ENCODE results near the gene CREB3L2. TPM values are rescaled to one million over a fixed set of nuclear protein-coding genes. Genes with fewer than 3 reads are reported as not detected.

CREB3L2 gene
- total and polyA plus RNA-seq, 7 donors, result 2.2 to 14.7 (median 6.7) TPM

DNA sequence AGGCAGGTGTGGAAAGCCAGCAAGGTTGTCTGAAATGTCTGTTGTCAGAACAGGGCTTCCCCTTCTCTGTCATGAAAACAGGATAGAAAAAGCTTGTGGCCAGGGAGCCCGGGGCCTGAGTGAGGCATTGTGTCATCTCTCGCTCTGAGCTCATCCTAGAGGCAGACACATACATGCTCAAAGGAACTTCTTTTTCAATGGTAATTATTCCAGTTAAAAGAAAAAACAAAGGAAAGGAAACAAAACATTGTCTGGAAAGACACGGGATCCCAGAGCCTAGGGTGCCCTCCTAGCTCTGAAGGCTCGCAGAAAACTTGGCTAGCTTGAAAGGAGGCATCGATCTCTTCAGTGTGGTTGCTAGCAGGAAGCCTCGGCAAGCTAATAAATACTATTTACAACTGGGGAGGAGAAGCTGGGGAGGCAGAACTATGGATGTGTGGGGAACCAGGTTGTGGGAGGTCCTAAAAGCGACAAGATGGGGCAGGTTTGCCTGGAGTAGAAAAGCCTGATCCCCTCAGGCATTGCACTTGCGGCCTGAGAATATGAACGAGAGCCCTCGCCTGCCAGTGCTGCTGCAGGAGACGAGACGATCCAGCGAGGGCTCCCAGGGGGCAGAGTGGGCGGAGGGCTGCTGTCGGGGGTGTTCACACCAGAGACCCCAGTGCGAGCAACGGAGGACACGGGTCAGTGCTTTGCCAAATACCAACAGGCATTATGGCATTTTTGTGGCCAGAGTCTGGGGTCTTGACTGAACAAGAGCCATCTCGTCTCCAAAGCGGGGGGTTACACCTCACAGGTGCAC, 122.3 kb downstream of the CREB3L2 start:
- no peaks in the 10 kb centered on the region for H3K27me3 ChIP-seq (ENCODE audit: insufficient read depth in 3 of 3, low read length in 2 of 3)
- H3K4me1 ChIP-seq, result peaks cover 9% of the 10 kb centered on the region
- H3K4me3 ChIP-seq, result no peak overlapping the region
- WGBS, 3 donors, result 71 to 81% (median 74%) methylated on average over 20 of the region's 20 CpGs
- DNase-seq, result peak; percentile 29 to 50
- TF ChIP-seq, protein P1, sequence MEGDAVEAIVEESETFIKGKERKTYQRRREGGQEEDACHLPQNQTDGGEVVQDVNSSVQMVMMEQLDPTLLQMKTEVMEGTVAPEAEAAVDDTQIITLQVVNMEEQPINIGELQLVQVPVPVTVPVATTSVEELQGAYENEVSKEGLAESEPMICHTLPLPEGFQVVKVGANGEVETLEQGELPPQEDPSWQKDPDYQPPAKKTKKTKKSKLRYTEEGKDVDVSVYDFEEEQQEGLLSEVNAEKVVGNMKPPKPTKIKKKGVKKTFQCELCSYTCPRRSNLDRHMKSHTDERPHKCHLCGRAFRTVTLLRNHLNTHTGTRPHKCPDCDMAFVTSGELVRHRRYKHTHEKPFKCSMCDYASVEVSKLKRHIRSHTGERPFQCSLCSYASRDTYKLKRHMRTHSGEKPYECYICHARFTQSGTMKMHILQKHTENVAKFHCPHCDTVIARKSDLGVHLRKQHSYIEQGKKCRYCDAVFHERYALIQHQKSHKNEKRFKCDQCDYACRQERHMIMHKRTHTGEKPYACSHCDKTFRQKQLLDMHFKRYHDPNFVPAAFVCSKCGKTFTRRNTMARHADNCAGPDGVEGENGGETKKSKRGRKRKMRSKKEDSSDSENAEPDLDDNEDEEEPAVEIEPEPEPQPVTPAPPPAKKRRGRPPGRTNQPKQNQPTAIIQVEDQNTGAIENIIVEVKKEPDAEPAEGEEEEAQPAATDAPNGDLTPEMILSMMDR (IDR thresholded peaks at IDR 0.05), result no peak
- H3K9me3 ChIP-seq, result no peaks in the 10 kb centered on the region
- intact Hi-C loops (cut with DNase I), result no loop called here
- H3K27ac ChIP-seq, result peak overlapping the region; percentile 78
- H3K36me3 ChIP-seq (ENCODE audit: insufficient read depth in 1 of 2, low read depth in 1 of 2), result peaks cover 0 to 56% of the 10 kb centered on the region in 2 donors
- peak in 2 of 4 donors; percentile 30 to 41 for ATAC-seq

DNA sequence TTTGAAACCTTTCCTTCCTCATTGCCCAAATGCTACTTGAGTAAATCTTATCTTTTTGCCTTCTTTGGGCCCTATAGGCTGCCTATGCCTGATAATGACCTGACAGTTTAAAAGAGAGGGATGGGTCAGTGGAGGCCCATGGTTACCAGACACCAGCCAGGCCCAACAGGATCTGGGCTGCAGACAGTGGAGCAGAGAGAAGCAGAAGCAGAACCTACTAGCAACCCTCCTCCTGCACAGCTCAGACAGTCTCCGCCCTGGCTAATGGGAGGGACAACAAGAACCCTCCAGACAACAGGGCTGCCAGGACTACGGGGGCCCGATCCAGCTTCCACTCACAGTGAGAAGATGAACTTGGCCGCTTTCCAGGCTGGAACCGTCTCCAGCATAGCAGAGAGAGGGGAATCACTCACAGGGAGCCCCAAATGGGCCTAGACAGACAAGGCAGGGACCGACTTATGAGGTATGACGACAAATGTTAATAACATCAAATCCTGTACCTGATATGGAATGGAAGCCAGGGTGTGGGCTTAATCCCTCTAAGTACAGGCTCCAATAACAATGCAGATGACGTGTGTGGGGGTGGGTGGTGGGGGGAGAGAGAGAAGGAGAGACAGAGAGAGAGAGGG, 123.4 kb downstream of the CREB3L2 start:
- Histone ChIP-seq H3K36me3 (ENCODE audit: insufficient read depth in 1 of 2, low read depth in 1 of 2) (peaks cover 0 to 45% of the 10 kb centered on the region in 2 donors), H3K4me1 (peaks cover 9% of the 10 kb centered on the region), H3K4me3 (no peak overlapping the region), H3K9me3 (no peaks in the 10 kb centered on the region), H3K27ac (peak overlapping the region; percentile 78), H3K27me3 (ENCODE audit: insufficient read depth in 3 of 3, low read length in 2 of 3) (no peaks in the 10 kb centered on the region)
- DNase-seq (peak; percentile 86 to 87), ATAC-seq (peak; percentile 23 to 50 (median 36))
- TF ChIP-seq, protein P1 (IDR thresholded peaks at IDR 0.05), result no peak
- intact Hi-C loops (cut with DNase I), result no loop called here
- WGBS, 3 donors, result 36 to 67% (median 44%) methylated on average over 8 of the region's 8 CpGs

DNA sequence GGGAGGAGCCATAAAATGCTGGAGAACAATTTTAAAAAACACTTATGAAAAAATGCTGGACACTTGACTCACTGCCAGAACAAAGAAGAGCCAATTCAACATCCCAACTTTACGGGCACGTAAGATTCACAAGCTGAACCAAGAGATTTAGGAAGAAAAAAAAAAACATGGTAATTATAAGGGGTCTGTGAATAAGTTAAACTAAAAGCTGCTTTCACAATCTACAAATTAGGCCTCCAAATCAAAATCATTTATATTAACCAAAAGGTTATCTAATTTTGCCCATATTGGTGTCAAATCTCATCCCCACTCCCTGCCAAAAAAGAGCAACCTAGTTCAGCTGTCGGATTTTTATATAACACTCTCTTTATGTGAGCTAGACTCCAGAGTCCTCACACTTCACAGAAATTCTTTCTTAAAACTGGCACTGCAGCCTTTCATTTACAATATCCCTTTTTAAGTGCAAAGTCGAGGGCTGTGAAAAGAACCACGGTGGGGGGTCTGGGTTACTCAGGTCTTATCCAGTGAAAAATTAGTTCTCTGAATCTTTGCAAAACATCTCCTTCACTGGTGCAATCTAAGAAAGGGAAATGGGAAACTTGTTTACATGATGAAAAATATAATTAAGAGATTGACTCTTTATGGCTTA, 124.7 kb downstream of the CREB3L2 start:
- Histone ChIP-seq H3K9me3 (no peaks in the 10 kb centered on the region), H3K4me3 (no peak overlapping the region), H3K36me3 (ENCODE audit: insufficient read depth in 1 of 2, low read depth in 1 of 2) (peaks cover 0 to 34% of the 10 kb centered on the region in 2 donors), H3K27me3 (ENCODE audit: insufficient read depth in 3 of 3, low read length in 2 of 3) (no peaks in the 10 kb centered on the region), H3K4me1 (peaks cover 9% of the 10 kb centered on the region), H3K27ac (no peak overlapping the region)
- intact Hi-C loops (cut with DNase I), result no loop called here
- ATAC-seq (no peak), DNase-seq (no peak)
- WGBS, 3 donors, result 62 to 72% (median 62%) methylated on average over 5 of the region's 5 CpGs
- TF ChIP-seq, protein P1 (IDR thresholded peaks at IDR 0.05), result no peak

DNA sequence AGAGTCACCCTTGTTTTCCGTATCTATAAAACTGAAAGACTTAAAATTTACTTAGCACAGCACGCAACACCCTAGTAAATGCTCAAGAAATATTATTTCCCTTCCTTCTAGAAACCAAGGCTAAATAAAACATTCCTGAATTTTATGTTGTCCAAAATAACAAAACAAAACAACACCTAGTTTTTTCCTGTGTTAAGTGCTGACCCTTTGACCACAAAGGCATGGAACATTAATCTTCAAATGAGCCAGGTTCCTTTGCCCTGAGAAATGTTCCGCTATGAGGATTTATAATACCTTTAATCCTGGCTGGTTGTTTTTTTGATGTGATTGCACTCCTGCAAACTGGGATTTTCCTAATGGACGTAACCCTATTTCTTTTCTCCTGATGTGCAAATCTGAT, 126.1 kb downstream of the CREB3L2 start:
- WGBS, 3 donors, result 89 to 96% (median 94%) methylated on average over 4 of the region's 4 CpGs
- Histone ChIP-seq H3K9me3 (no peaks in the 10 kb centered on the region), H3K27me3 (ENCODE audit: insufficient read depth in 3 of 3, low read length in 2 of 3) (no peaks in the 10 kb centered on the region), H3K4me1 (peaks cover 15% of the 10 kb centered on the region), H3K36me3 (ENCODE audit: insufficient read depth in 1 of 2, low read depth in 1 of 2) (peaks cover 0 to 20% of the 10 kb centered on the region in 2 donors), H3K4me3 (no peak overlapping the region), H3K27ac (peak overlapping the region; percentile 30)
- intact Hi-C loops (cut with DNase I), result no loop called here
- TF ChIP-seq, protein P1 (IDR thresholded peaks at IDR 0.05), result no peak
- no peak for ATAC-seq
- no peak for DNase-seq

Measured in psoas muscle (tissue), 8 donors.